K562 treated with DMSO at 1 percent for 12 hours (cell line): ENCODE results near the gene GABPA. TPM values are rescaled to one million over a fixed set of nuclear protein-coding genes. Genes with fewer than 3 reads are reported as not detected.

Experiments
- total RNA-seq: library from RNA; unstranded; fragments of 300-600 nt; gene quantifications from 2 replicates; pipeline ENCODE4 v1.2.3, GENCODE V29; 2022; ENCODE audit not compliant: insufficient read depth

Gene GABPA
- total RNA-seq, result 4.5 and 17.2 TPM in 2 replicates

DNA sequence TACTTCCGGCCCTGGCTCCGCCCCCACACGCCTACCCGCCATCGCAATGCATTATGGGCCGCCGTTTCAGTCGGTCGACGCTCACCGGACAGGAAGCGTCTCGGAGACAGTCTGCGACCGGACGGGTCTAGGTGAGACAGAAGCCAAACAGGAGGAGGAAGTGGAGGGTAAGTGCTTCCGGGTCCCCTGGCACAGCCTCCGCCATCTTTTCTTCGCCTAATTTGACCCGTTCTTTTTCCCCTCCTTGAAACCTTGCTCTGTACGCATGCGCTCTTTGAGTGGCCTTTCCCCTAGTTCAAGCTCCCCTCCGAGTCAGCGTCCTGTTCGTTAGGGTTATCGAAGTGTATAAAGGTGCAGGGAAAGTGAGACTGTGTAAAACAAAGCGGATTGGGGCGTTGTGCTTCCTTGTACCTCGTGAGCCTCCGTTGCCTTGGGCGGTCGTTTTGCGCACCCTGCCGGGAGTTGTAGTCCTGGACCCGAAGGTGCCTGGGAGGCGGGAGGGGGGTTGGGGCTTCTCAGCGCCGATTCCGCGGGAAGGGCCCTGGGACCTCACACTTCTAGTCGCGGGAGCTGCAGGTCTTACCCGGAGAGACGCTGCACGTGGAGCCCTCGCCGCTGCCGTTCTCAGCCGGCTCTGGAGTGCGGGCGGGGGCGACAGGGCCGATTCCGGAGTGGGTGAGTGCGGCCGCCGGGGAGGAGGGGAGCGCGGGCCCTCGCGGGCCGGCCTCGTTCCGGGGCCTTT is at the start of gene GABPA, which contains the start of gene ATP5PF:
Gene GABPA (plus strand): TSS at position 69 of the 742 bp plus-strand sequence. CDS start 6,627 bp downstream, outside the sequence.
Gene ATP5PF (minus strand): TSS at position 1 of the 742 bp plus-strand sequence. CDS start 5,110 bp downstream, outside the sequence.

Other genes with a start within 250 kb of the GABPA start
- 34.4 and 44.3 TPM in 2 replicates for gene MRPL39, start 127.5 kb upstream of the GABPA start, total RNA-seq
- not detected in 2 replicates for gene JAM2, start 95.7 kb upstream of the GABPA start, total RNA-seq
- 194 and 210 TPM in 2 replicates for gene ATP5PF, start 68 bp upstream of the GABPA start, total RNA-seq